HEK293 (cell line): ENCODE results near the gene CUL3.

Experiments used
- KLF16 ChIP-seq: fragments of 450-650 bp; formaldehyde crosslinking; IDR thresholded peaks from 2 replicates; pipeline ENCODE4 v1.5.1; 2017; ENCODE audit warnings: missing biosample characterization, missing genetic modification characterization
- OSR2 ChIP-seq: fragments of 450-650 bp; formaldehyde crosslinking; IDR thresholded peaks from 2 replicates; pipeline ENCODE4 v1.5.1; 2016; ENCODE audit warnings: missing biosample characterization, missing genetic modification characterization
- ZNF114 ChIP-seq: fragments of 450-650 bp; formaldehyde crosslinking; IDR thresholded peaks from 2 replicates; pipeline ENCODE4 v1.5.0; 2017; ENCODE audit warnings: missing biosample characterization, missing genetic modification characterization
- ZNF146 ChIP-seq: fragments of 450-650 bp; formaldehyde crosslinking; IDR thresholded peaks from 2 replicates; pipeline ENCODE4 v1.5.1; 2016; ENCODE audit warnings: missing biosample characterization, missing genetic modification characterization
- ZNF202 ChIP-seq: fragments of 450-650 bp; formaldehyde crosslinking; IDR thresholded peaks from 2 replicates; pipeline ENCODE4 v1.5.1; 2016; ENCODE audit warnings: missing biosample characterization, missing genetic modification characterization, borderline replicate concordance
- ZNF214 ChIP-seq: fragments of 450-650 bp; formaldehyde crosslinking; IDR thresholded peaks from 2 replicates; pipeline ENCODE4 v1.5.1; 2017; ENCODE audit warnings: missing biosample characterization, mild to moderate bottlenecking, missing genetic modification characterization, borderline replicate concordance
- ZNF302 ChIP-seq: fragments of 450-650 bp; formaldehyde crosslinking; IDR thresholded peaks from 2 replicates; pipeline ENCODE4 v1.5.1; 2016; ENCODE audit warnings: missing biosample characterization, missing genetic modification characterization, low read depth
- ZNF48 ChIP-seq: fragments of 450-650 bp; formaldehyde crosslinking; IDR thresholded peaks from 2 replicates; pipeline ENCODE4 v1.5.1; 2016; ENCODE audit warnings: missing biosample characterization, missing genetic modification characterization
- ZNF76 ChIP-seq: fragments of 450-650 bp; formaldehyde crosslinking; IDR thresholded peaks from 2 replicates; pipeline ENCODE4; 2016; ENCODE audit warnings: low read depth, missing biosample characterization, missing genetic modification characterization, borderline replicate concordance
- TF ChIP-seq, protein P1 (sequence below): fragments of 450-650 bp; formaldehyde crosslinking; IDR thresholded peaks from 2 replicates; pipeline ENCODE4 v1.5.1; 2017; ENCODE audit warnings: missing biosample characterization, missing genetic modification characterization
- TF ChIP-seq, protein P2 (sequence below): fragments of 450-650 bp; formaldehyde crosslinking; IDR thresholded peaks from 2 replicates; pipeline ENCODE4 v1.5.1; 2016; ENCODE audit warnings: missing biosample characterization, missing genetic modification characterization
- TF ChIP-seq, protein P3 (sequence below): fragments of 450-650 bp; IDR thresholded peaks from 2 replicates; pipeline ENCODE4 v1.5.1; 2018; ENCODE audit warnings: missing biosample characterization, missing genetic modification characterization
- TF ChIP-seq, protein P4 (sequence below): fragments of 450-650 bp; formaldehyde crosslinking; IDR thresholded peaks from 2 replicates; pipeline ENCODE4 v1.5.0; 2017; ENCODE audit warnings: missing biosample characterization, missing genetic modification characterization, borderline replicate concordance
- TF ChIP-seq, protein P5 (sequence below): sonication (generic); formaldehyde crosslinking; IDR thresholded peaks from 2 replicates; pipeline ENCODE4 v1.8.1; 2022; ENCODE audit warnings: mild to moderate bottlenecking, moderate library complexity, missing genetic modification reagents
- TF ChIP-seq, protein P6 (sequence below): fragments of 450-650 bp; formaldehyde crosslinking; conservative IDR thresholded peaks from 2 replicates; pipeline ENCODE4 v1.5.1; 2016; ENCODE audit warnings: low read depth, missing biosample characterization, missing genetic modification characterization
- TF ChIP-seq, protein P7 (sequence below): fragments of 450-650 bp; formaldehyde crosslinking; IDR thresholded peaks from 2 replicates; pipeline ENCODE4 v1.5.1; 2017; ENCODE audit warnings: missing biosample characterization, missing genetic modification characterization
- TF ChIP-seq, protein P8 (sequence below): fragments of 450-650 bp; formaldehyde crosslinking; IDR thresholded peaks from 2 replicates; pipeline ENCODE4 v1.5.1; 2016; ENCODE audit warnings: missing biosample characterization, missing genetic modification characterization

CUL3 gene

DNA sequence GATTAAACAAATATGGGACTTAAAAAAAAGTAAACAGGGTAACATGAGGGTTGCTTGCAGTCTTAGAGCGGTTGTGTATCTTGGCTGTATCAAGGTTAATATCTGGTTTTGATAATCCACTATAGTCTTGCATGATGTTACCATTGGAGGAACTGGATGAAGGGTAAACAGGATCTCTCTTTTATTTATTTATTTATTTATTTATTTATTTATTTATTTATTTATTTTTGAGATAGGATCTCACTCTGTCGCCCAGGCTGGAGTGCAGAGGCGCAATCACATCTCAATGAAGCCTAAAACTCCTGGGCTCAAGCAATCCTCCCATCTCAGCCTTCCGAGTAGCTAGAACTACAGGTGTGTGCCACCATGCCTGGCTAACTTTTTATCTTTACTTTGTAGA, 140.4 kb downstream of the CUL3 start (continued):
- TF ChIP-seq, protein P1, sequence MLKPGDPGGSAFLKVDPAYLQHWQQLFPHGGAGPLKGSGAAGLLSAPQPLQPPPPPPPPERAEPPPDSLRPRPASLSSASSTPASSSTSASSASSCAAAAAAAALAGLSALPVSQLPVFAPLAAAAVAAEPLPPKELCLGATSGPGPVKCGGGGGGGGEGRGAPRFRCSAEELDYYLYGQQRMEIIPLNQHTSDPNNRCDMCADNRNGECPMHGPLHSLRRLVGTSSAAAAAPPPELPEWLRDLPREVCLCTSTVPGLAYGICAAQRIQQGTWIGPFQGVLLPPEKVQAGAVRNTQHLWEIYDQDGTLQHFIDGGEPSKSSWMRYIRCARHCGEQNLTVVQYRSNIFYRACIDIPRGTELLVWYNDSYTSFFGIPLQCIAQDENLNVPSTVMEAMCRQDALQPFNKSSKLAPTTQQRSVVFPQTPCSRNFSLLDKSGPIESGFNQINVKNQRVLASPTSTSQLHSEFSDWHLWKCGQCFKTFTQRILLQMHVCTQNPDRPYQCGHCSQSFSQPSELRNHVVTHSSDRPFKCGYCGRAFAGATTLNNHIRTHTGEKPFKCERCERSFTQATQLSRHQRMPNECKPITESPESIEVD (tag by site-specific recombination) = no peak
- TF ChIP-seq ZNF76 (tag by site-specific recombination) (no peak), ZNF202 (tag by site-specific recombination) (no peak), KLF16 (tag by site-specific recombination) (no peak), ZNF48 (tag by site-specific recombination) (no peak), ZNF114 (no peak), ZNF146 (tag by site-specific recombination) (no peak), ZNF302 (no peak), OSR2 (no peak), ZNF214 (no peak)
- TF ChIP-seq, protein P2, sequence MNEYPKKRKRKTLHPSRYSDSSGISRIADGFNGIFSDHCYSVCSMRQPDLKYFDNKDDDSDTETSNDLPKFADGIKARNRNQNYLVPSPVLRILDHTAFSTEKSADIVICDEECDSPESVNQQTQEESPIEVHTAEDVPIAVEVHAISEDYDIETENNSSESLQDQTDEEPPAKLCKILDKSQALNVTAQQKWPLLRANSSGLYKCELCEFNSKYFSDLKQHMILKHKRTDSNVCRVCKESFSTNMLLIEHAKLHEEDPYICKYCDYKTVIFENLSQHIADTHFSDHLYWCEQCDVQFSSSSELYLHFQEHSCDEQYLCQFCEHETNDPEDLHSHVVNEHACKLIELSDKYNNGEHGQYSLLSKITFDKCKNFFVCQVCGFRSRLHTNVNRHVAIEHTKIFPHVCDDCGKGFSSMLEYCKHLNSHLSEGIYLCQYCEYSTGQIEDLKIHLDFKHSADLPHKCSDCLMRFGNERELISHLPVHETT = no peak
- TF ChIP-seq, protein P3, sequence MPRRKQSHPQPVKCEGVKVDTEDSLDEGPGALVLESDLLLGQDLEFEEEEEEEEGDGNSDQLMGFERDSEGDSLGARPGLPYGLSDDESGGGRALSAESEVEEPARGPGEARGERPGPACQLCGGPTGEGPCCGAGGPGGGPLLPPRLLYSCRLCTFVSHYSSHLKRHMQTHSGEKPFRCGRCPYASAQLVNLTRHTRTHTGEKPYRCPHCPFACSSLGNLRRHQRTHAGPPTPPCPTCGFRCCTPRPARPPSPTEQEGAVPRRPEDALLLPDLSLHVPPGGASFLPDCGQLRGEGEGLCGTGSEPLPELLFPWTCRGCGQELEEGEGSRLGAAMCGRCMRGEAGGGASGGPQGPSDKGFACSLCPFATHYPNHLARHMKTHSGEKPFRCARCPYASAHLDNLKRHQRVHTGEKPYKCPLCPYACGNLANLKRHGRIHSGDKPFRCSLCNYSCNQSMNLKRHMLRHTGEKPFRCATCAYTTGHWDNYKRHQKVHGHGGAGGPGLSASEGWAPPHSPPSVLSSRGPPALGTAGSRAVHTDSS (tag by site-specific recombination) = no peak
- TF ChIP-seq, protein P4, sequence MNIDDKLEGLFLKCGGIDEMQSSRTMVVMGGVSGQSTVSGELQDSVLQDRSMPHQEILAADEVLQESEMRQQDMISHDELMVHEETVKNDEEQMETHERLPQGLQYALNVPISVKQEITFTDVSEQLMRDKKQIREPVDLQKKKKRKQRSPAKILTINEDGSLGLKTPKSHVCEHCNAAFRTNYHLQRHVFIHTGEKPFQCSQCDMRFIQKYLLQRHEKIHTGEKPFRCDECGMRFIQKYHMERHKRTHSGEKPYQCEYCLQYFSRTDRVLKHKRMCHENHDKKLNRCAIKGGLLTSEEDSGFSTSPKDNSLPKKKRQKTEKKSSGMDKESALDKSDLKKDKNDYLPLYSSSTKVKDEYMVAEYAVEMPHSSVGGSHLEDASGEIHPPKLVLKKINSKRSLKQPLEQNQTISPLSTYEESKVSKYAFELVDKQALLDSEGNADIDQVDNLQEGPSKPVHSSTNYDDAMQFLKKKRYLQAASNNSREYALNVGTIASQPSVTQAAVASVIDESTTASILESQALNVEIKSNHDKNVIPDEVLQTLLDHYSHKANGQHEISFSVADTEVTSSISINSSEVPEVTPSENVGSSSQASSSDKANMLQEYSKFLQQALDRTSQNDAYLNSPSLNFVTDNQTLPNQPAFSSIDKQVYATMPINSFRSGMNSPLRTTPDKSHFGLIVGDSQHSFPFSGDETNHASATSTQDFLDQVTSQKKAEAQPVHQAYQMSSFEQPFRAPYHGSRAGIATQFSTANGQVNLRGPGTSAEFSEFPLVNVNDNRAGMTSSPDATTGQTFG (tag by site-specific recombination) = no peak
- TF ChIP-seq, protein P5, sequence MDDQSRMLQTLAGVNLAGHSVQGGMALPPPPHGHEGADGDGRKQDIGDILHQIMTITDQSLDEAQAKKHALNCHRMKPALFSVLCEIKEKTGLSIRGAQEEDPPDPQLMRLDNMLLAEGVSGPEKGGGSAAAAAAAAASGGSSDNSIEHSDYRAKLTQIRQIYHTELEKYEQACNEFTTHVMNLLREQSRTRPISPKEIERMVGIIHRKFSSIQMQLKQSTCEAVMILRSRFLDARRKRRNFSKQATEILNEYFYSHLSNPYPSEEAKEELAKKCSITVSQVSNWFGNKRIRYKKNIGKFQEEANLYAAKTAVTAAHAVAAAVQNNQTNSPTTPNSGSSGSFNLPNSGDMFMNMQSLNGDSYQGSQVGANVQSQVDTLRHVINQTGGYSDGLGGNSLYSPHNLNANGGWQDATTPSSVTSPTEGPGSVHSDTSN (CRISPR knock-in tag) = no peak
- TF ChIP-seq, protein P6, sequence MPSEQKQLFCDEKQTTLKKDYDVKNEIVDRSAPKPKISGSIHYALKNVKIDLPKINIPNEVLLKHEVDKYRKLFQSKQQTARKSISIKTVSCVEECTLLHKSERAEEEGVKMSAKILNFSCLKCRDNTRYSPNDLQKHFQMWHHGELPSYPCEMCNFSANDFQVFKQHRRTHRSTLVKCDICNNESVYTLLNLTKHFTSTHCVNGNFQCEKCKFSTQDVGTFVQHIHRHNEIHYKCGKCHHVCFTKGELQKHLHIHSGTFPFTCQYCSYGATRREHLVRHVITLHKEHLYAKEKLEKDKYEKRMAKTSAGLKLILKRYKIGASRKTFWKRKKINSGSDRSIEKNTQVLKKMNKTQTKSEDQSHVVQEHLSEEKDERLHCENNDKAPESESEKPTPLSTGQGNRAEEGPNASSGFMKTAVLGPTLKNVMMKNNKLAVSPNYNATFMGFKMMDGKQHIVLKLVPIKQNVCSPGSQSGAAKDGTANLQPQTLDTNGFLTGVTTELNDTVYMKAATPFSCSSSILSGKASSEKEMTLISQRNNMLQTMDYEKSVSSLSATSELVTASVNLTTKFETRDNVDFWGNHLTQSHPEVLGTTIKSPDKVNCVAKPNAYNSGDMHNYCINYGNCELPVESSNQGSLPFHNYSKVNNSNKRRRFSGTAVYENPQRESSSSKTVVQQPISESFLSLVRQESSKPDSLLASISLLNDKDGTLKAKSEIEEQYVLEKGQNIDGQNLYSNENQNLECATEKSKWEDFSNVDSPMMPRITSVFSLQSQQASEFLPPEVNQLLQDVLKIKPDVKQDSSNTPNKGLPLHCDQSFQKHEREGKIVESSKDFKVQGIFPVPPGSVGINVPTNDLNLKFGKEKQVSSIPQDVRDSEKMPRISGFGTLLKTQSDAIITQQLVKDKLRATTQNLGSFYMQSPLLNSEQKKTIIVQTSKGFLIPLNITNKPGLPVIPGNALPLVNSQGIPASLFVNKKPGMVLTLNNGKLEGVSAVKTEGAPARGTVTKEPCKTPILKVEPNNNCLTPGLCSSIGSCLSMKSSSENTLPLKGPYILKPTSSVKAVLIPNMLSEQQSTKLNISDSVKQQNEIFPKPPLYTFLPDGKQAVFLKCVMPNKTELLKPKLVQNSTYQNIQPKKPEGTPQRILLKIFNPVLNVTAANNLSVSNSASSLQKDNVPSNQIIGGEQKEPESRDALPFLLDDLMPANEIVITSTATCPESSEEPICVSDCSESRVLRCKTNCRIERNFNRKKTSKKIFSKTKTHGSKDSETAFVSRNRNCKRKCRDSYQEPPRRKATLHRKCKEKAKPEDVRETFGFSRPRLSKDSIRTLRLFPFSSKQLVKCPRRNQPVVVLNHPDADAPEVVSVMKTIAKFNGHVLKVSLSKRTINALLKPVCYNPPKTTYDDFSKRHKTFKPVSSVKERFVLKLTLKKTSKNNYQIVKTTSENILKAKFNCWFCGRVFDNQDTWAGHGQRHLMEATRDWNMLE (tag by site-specific recombination) = peak; percentile 84
- TF ChIP-seq, protein P7, sequence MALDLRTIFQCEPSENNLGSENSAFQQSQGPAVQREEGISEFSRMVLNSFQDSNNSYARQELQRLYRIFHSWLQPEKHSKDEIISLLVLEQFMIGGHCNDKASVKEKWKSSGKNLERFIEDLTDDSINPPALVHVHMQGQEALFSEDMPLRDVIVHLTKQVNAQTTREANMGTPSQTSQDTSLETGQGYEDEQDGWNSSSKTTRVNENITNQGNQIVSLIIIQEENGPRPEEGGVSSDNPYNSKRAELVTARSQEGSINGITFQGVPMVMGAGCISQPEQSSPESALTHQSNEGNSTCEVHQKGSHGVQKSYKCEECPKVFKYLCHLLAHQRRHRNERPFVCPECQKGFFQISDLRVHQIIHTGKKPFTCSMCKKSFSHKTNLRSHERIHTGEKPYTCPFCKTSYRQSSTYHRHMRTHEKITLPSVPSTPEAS (tag by site-specific recombination) = no peak
- TF ChIP-seq, protein P8, sequence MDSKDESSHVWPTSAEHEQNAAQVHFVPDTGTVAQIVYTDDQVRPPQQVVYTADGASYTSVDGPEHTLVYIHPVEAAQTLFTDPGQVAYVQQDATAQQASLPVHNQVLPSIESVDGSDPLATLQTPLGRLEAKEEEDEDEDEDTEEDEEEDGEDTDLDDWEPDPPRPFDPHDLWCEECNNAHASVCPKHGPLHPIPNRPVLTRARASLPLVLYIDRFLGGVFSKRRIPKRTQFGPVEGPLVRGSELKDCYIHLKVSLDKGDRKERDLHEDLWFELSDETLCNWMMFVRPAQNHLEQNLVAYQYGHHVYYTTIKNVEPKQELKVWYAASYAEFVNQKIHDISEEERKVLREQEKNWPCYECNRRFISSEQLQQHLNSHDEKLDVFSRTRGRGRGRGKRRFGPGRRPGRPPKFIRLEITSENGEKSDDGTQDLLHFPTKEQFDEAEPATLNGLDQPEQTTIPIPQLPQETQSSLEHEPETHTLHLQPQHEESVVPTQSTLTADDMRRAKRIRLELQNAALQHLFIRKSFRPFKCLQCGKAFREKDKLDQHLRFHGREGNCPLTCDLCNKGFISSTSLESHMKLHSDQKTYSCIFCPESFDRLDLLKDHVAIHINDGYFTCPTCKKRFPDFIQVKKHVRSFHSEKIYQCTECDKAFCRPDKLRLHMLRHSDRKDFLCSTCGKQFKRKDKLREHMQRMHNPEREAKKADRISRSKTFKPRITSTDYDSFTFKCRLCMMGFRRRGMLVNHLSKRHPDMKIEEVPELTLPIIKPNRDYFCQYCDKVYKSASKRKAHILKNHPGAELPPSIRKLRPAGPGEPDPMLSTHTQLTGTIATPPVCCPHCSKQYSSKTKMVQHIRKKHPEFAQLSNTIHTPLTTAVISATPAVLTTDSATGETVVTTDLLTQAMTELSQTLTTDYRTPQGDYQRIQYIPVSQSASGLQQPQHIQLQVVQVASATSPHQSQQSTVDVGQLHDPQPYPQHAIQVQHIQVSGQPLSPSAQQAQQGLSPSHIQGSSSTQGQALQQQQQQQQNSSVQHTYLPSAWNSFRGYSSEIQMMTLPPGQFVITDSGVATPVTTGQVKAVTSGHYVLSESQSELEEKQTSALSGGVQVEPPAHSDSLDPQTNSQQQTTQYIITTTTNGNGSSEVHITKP (tag by site-specific recombination) = no peak
